H1 (cell line): Measurements from ENCODE around the gene GET3. TPM values are rescaled to one million over a fixed set of nuclear protein-coding genes. Genes with fewer than 3 reads are reported as not detected.

Experiments used
- polyA plus RNA-seq, 7 experiments: library from polyadenylated mRNA; depleted of rRNA in 3 of 7; stranded (reverse) in 5 of 7; unstranded in 2 of 7; fragments of >200 nt in 5 of 7; fragments of 200-250 nt in 2 of 7; gene quantifications; 1 replicate in 5 of 7; 2 replicates in 1 of 7; 4 replicates in 1 of 7; pipeline versions ENCODE4 v1.2.1 to v1.2.3, GENCODE V29; 2011 to 2013; ENCODE audit warnings: missing spikeins in 2 of 7, mixed read lengths in 2 of 7
- total RNA-seq: library from RNA; stranded (reverse); fragmentation: NEBNext Ultra II Directional; extraction: Animal tissue kit (Norgen Biotek cat#: 25700); gene quantifications from 2 replicates; pipeline ENCODE4 v1.2.1, GENCODE V29; 2021
- TF ChIP-seq, protein P1 (sequence below): fragments of 300-600 bp; sonication (generic); IDR thresholded peaks from 2 replicates; pipeline ENCODE4 v1.7.1; 2012; ENCODE audit warnings: low read length, moderate library complexity, mild to moderate bottlenecking, inconsistent platforms; ENCODE audit not compliant: insufficient replicate concordance
- TF ChIP-seq, protein P2 (sequence below), 3 experiments: IDR thresholded peaks; 1 replicate in 2 of 3; 2 replicates in 1 of 3; pipeline versions ENCODE4 v1.5.1 to v1.6.1; 2011; ENCODE audit warnings: low read length in 3 of 3, mild to moderate bottlenecking in 3 of 3, inconsistent platforms in 2 of 3, low read depth in 1 of 3, moderate library complexity in 1 of 3; ENCODE audit not compliant: insufficient read depth in 1 of 3; ENCODE audit errors: control extremely low read depth in 1 of 3

Gene GET3
- total and polyA plus RNA-seq, 2 of the 8 experiments (the other 6 are each of a cell fraction or from before 2014, with no cell fraction given), result 105 to 297 TPM

DNA sequence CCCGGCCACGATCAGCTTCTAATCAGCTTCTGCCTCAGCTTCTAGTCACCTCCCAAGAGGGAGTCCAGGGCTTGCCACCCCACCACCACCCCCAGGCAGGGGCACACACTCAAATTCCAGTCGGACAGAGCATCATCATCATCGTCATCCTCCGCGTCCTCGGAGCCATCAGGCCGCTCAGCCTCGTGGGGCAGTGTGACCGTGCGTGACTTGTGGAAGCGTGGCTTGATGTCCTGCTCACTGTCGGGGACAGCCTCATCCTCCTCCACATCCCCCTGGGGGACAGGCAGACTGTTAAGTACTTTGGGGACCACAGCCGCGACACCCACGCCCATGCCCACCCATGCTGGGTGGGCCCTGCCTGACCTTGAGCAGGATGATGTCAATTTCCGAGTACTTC is 26.1 kb upstream of the GET3 start (continued):
- TF ChIP-seq, protein P1, sequence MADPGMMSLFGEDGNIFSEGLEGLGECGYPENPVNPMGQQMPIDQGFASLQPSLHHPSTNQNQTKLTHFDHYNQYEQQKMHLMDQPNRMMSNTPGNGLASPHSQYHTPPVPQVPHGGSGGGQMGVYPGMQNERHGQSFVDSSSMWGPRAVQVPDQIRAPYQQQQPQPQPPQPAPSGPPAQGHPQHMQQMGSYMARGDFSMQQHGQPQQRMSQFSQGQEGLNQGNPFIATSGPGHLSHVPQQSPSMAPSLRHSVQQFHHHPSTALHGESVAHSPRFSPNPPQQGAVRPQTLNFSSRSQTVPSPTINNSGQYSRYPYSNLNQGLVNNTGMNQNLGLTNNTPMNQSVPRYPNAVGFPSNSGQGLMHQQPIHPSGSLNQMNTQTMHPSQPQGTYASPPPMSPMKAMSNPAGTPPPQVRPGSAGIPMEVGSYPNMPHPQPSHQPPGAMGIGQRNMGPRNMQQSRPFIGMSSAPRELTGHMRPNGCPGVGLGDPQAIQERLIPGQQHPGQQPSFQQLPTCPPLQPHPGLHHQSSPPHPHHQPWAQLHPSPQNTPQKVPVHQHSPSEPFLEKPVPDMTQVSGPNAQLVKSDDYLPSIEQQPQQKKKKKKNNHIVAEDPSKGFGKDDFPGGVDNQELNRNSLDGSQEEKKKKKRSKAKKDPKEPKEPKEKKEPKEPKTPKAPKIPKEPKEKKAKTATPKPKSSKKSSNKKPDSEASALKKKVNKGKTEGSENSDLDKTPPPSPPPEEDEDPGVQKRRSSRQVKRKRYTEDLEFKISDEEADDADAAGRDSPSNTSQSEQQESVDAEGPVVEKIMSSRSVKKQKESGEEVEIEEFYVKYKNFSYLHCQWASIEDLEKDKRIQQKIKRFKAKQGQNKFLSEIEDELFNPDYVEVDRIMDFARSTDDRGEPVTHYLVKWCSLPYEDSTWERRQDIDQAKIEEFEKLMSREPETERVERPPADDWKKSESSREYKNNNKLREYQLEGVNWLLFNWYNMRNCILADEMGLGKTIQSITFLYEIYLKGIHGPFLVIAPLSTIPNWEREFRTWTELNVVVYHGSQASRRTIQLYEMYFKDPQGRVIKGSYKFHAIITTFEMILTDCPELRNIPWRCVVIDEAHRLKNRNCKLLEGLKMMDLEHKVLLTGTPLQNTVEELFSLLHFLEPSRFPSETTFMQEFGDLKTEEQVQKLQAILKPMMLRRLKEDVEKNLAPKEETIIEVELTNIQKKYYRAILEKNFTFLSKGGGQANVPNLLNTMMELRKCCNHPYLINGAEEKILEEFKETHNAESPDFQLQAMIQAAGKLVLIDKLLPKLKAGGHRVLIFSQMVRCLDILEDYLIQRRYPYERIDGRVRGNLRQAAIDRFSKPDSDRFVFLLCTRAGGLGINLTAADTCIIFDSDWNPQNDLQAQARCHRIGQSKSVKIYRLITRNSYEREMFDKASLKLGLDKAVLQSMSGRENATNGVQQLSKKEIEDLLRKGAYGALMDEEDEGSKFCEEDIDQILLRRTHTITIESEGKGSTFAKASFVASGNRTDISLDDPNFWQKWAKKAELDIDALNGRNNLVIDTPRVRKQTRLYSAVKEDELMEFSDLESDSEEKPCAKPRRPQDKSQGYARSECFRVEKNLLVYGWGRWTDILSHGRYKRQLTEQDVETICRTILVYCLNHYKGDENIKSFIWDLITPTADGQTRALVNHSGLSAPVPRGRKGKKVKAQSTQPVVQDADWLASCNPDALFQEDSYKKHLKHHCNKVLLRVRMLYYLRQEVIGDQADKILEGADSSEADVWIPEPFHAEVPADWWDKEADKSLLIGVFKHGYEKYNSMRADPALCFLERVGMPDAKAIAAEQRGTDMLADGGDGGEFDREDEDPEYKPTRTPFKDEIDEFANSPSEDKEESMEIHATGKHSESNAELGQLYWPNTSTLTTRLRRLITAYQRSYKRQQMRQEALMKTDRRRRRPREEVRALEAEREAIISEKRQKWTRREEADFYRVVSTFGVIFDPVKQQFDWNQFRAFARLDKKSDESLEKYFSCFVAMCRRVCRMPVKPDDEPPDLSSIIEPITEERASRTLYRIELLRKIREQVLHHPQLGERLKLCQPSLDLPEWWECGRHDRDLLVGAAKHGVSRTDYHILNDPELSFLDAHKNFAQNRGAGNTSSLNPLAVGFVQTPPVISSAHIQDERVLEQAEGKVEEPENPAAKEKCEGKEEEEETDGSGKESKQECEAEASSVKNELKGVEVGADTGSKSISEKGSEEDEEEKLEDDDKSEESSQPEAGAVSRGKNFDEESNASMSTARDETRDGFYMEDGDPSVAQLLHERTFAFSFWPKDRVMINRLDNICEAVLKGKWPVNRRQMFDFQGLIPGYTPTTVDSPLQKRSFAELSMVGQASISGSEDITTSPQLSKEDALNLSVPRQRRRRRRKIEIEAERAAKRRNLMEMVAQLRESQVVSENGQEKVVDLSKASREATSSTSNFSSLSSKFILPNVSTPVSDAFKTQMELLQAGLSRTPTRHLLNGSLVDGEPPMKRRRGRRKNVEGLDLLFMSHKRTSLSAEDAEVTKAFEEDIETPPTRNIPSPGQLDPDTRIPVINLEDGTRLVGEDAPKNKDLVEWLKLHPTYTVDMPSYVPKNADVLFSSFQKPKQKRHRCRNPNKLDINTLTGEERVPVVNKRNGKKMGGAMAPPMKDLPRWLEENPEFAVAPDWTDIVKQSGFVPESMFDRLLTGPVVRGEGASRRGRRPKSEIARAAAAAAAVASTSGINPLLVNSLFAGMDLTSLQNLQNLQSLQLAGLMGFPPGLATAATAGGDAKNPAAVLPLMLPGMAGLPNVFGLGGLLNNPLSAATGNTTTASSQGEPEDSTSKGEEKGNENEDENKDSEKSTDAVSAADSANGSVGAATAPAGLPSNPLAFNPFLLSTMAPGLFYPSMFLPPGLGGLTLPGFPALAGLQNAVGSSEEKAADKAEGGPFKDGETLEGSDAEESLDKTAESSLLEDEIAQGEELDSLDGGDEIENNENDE, result no peak
- TF ChIP-seq, protein P2, sequence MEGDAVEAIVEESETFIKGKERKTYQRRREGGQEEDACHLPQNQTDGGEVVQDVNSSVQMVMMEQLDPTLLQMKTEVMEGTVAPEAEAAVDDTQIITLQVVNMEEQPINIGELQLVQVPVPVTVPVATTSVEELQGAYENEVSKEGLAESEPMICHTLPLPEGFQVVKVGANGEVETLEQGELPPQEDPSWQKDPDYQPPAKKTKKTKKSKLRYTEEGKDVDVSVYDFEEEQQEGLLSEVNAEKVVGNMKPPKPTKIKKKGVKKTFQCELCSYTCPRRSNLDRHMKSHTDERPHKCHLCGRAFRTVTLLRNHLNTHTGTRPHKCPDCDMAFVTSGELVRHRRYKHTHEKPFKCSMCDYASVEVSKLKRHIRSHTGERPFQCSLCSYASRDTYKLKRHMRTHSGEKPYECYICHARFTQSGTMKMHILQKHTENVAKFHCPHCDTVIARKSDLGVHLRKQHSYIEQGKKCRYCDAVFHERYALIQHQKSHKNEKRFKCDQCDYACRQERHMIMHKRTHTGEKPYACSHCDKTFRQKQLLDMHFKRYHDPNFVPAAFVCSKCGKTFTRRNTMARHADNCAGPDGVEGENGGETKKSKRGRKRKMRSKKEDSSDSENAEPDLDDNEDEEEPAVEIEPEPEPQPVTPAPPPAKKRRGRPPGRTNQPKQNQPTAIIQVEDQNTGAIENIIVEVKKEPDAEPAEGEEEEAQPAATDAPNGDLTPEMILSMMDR (IDR thresholded peaks at IDR 0.05; ENCODE audit: control extremely low read depth in 1 of 3, insufficient read depth in 1 of 3, low read depth in 1 of 3, low read length in 3 of 3), result no peak
